PC-9 (cell line): Measurements from ENCODE around the gene ZNF407. TPM values are rescaled to one million over a fixed set of nuclear protein-coding genes. Genes with fewer than 3 reads are reported as not detected.

Experiments
- BruUV-seq: library from RNA; stranded (reverse); fragments of 400-500 nt; replicated peaks from 2 replicates; lab custom pipeline; 2021; lab: Mats Ljungman, UMichigan
- CTCF ChIA-PET: fragments of 300-600 bp; sonication (Branson Sonifier 250); formaldehyde crosslinking; loops from one replicate; lab custom pipeline; 2022; ENCODE audit warnings: antibody characterized with exemption; lab: Charles Lee
- POLR2A ChIA-PET: fragments of 300-600 bp; sonication (Branson Sonifier 250); formaldehyde crosslinking; loops from one replicate; lab custom pipeline; 2022; ENCODE audit warnings: antibody characterized with exemption; ENCODE audit not compliant: unreplicated experiment; lab: Charles Lee
- DNase-seq, 2 experiments: peaks; one replicate each; pipeline versions ENCODE4 v3.0.0 to v3.0.0-alpha.2; 2015 to 2022; ENCODE audit warnings: mixed read lengths in 1 of 2
- H2AFZ ChIP-seq: fragments of 200-600 bp; sonication (generic); 2 replicates; pipeline ENCODE4 v1.8.1; 2017; ENCODE audit warnings: antibody characterized with exemption
- H3F3A ChIP-seq: fragments of 200-600 bp; sonication (generic); 2 replicates; pipeline ENCODE4 v1.8.1; 2017; ENCODE audit warnings: antibody characterized with exemption, mild to moderate bottlenecking, low read depth; ENCODE audit not compliant: insufficient read depth
- H3K27ac ChIP-seq: fragments of 200-600 bp; sonication (generic); 2 replicates; pipeline ENCODE4 v1.6.1; 2016; ENCODE audit warnings: mixed run types
- H3K27me3 ChIP-seq: fragments of 200-600 bp; sonication (generic); 2 replicates; pipeline ENCODE4 v1.6.1; 2016; ENCODE audit warnings: low read depth, mixed run types; ENCODE audit not compliant: insufficient read depth
- H3K36me3 ChIP-seq: fragments of 200-600 bp; sonication (generic); 2 replicates; pipeline ENCODE4 v1.6.1; 2016; ENCODE audit warnings: low read depth, mixed run types
- H3K4me1 ChIP-seq: fragments of 200-600 bp; sonication (generic); replicated peaks from 2 replicates; pipeline ENCODE4 v1.6.1; 2016; ENCODE audit warnings: mixed run types; ENCODE audit not compliant: insufficient read depth
- H3K4me2 ChIP-seq: fragments of 200-600 bp; sonication (generic); 2 replicates; pipeline ENCODE4 v1.6.1; 2017; ENCODE audit warnings: mixed run types
- H3K4me3 ChIP-seq: fragments of 200-600 bp; sonication (generic); 2 replicates; pipeline ENCODE4 v1.6.1; 2016; ENCODE audit warnings: mixed run types
- H3K79me2 ChIP-seq: fragments of 200-600 bp; sonication (generic); 2 replicates; pipeline ENCODE4 v1.6.1; 2017; ENCODE audit warnings: low read depth, mixed run types
- H3K9me2 ChIP-seq: fragments of 200-600 bp; sonication (generic); 2 replicates; pipeline ENCODE4 v1.8.1; 2017; ENCODE audit warnings: mild to moderate bottlenecking; ENCODE audit not compliant: insufficient read depth
- H3K9me3 ChIP-seq: fragments of 200-600 bp; sonication (generic); 2 replicates; pipeline ENCODE4 v1.8.1; 2016; ENCODE audit warnings: low read depth; ENCODE audit not compliant: insufficient read depth
- H4K20me1 ChIP-seq: fragments of 200-600 bp; sonication (generic); 2 replicates; pipeline ENCODE4 v1.8.1; 2017; ENCODE audit not compliant: insufficient read depth
- CTCF ChIP-seq: fragments of 200-600 bp; sonication (generic); conservative IDR thresholded peaks from 2 replicates; pipeline ENCODE4 v1.6.1; 2017; ENCODE audit warnings: mixed run types, antibody characterized with exemption, mild to moderate bottlenecking, moderate library complexity
- EZH2 ChIP-seq: fragments of 200-600 bp; sonication (generic); IDR thresholded peaks from 2 replicates; pipeline ENCODE4 v1.8.0; 2017; ENCODE audit warnings: antibody characterized with exemption, low read depth
- intact Hi-C: fragments of 100-400 bp; cut with micrococcal nuclease; formaldehyde crosslinking; loops from one replicate; pipeline ENCODE4 v1.10.0; 2022; ENCODE audit not compliant: unreplicated experiment
- total RNA-seq: library from RNA; stranded (reverse); gene quantifications from 2 replicates; pipeline ENCODE4 v1.2.3, GENCODE V29; 2021

Gene ZNF407
- total RNA-seq, 1 experiment from 2014 or later, result 13.4 TPM

GRCh38 chr18:74768096-74768495 is 170.4 kb downstream of the ZNF407 start:
- Histone ChIP-seq H3K4me1 (no peaks in the 10 kb centered on the region), H3K27ac (no peak overlapping the region), H4K20me1 (no peaks in the 10 kb centered on the region), H3K27me3 (no peaks in the 10 kb centered on the region), H3K36me3 (no peaks in the 10 kb centered on the region), H3F3A (no peaks in the 10 kb centered on the region), H3K9me2 (peaks cover 4% of the 10 kb centered on the region), H3K4me3 (no peak overlapping the region), H2AFZ (no peak overlapping the region), H3K79me2 (no peaks in the 10 kb centered on the region), H3K9me3 (no peaks in the 10 kb centered on the region; the same call in 1 of the 2 replicates), H3K4me2 (no peak overlapping the region)
- ChIA-PET CTCF (no interaction called here), POLR2A (no interaction called here)
- no TSS peak for BruUV-seq
- no peak for TF ChIP-seq EZH2
- no peak for TF ChIP-seq CTCF
- intact Hi-C loops, result no loop called here
- no peak for DNase-seq

- Histone ChIP-seq H3K4me3 (no peak overlapping the region), H4K20me1 (no peaks in the 10 kb centered on the region), H3K9me3 (no peaks in the 10 kb centered on the region), H3K4me1 (no peaks in the 10 kb centered on the region), H3F3A (no peaks in the 10 kb centered on the region), H3K9me2 (peaks cover 4% of the 10 kb centered on the region), H3K36me3 (no peaks in the 10 kb centered on the region), H3K4me2 (no peak overlapping the region), H3K27me3 (no peaks in the 10 kb centered on the region), H3K27ac (no peak overlapping the region), H2AFZ (no peak overlapping the region), H3K79me2 (no peaks in the 10 kb centered on the region)
- DNase-seq, result no peak
- intact Hi-C loops, result no loop called here
- ChIA-PET POLR2A (no interaction called here), CTCF (no interaction called here)
- TF ChIP-seq EZH2 (no peak), CTCF (no peak)
- BruUV-seq, result no TSS peak
Observed at GRCh38 chr18:74773171-74773624, 175.5 kb downstream of the ZNF407 start.

- intact Hi-C loops, result no loop called here
- no TSS peak for BruUV-seq
- no peak overlapping the region for H3K27ac ChIP-seq
- no peak overlapping the region for H2AFZ ChIP-seq
- peaks cover 4% of the 10 kb centered on the region for H3K9me2 ChIP-seq
- H3K4me1 ChIP-seq, result no peaks in the 10 kb centered on the region
- no peak for DNase-seq
- CTCF ChIA-PET, result no interaction called here
- H3K9me3 ChIP-seq, result no peaks in the 10 kb centered on the region
- H3K27me3 ChIP-seq, result no peaks in the 10 kb centered on the region
- POLR2A ChIA-PET, result no interaction called here
- no peak overlapping the region for H3K4me2 ChIP-seq
- H4K20me1 ChIP-seq, result no peaks in the 10 kb centered on the region
- H3K4me3 ChIP-seq, result no peak overlapping the region
- TF ChIP-seq CTCF (no peak), EZH2 (no peak)
- H3F3A ChIP-seq, result no peaks in the 10 kb centered on the region
- H3K36me3 ChIP-seq, result no peaks in the 10 kb centered on the region
- H3K79me2 ChIP-seq, result no peaks in the 10 kb centered on the region
Observed at GRCh38 chr18:74774486-74774885, 176.8 kb downstream of the ZNF407 start.
